ENCODE results near the gene SPTSSB.

Gene SPTSSB

DNA sequence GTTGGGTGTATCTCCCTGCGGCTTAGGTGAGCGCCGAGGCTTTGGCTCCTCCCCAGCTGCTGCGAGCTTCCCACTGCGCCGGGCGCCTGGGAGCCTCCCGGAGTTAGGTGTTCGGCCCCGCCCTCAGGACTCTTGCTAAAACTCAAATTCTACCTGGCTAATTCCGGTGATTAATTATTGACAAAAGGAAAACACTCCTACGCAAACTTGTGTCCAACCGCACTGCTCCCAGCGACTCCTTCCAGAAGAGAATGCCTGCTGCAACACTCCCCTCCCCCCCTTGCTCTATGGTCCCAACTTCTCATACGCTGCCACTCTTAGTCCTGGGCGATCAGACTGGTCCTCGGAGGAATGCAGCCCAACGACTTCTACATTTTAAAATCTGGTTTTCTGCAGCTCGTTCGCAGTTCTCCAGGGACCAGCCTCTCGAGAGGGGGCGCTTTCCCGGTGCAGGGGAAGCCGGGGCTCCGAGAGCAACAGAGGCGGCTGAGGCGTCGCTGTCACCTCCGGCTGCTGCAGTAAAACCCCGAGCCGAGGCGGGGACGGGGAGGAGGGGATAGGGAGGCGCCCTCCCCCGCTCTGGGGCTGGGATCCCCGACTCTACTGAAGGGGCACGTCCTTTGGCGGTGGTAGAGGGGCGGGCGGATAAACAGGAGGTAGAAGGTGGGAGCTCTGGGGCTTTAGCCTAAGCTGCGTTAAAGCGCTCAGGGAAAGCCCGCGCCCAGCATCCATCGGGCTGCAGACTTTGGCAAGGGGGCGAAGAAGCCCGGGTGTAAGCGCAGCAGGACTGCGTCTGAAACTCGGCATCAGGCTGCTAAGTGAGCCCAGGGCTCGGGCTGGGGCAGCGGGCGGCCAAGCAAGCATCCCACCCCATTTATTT lies at the start of gene SPTSSB:
Gene SPTSSB, minus strand, starts transcription at position 77 of the 880 bp plus-strand sequence. CDS start 25,194 bp downstream, outside the sequence.
- Histone ChIP-seq H3K27me3 (ENCODE audit: control insufficient read depth, insufficient read depth, low read length) (peaks cover 5% of the 10 kb centered on the region), H3K4me3 (ENCODE audit: low read length) (peak within 1 kb of the TSS; percentile 67), H3K9ac (ENCODE audit: low read length) (no peak within 1 kb of the TSS), H3K36me3 (ENCODE audit: control insufficient read depth, insufficient read depth, low read length) (no peaks in the 10 kb centered on the region), H3K27ac (ENCODE audit: low read depth, low read length) (no peak within 1 kb of the TSS), H3K4me1 (ENCODE audit: control insufficient read depth, insufficient read depth, low read length) (peaks cover 3% of the 10 kb centered on the region)

GRCh38 chr3:161420746-161421145 lies 49.4 kb upstream of the SPTSSB start:
- H3K27ac ChIP-seq (ENCODE audit: low read depth, low read length), result no peak overlapping the region
- no peak overlapping the region for H3K9ac ChIP-seq (ENCODE audit: low read length)
- H3K4me1 ChIP-seq (ENCODE audit: control insufficient read depth, insufficient read depth, low read length), result no peaks in the 10 kb centered on the region
- no peak overlapping the region for H3K4me3 ChIP-seq (ENCODE audit: low read length)
- no peaks in the 10 kb centered on the region for H3K36me3 ChIP-seq (ENCODE audit: control insufficient read depth, insufficient read depth, low read length)
- no peaks in the 10 kb centered on the region for H3K27me3 ChIP-seq (ENCODE audit: control insufficient read depth, insufficient read depth, low read length)

GRCh38 chr3:161419555-161420333 lies 48.4 kb upstream of the SPTSSB start:
- no peak overlapping the region for H3K4me3 ChIP-seq (ENCODE audit: low read length)
- H3K4me1 ChIP-seq (ENCODE audit: control insufficient read depth, insufficient read depth, low read length), result no peaks in the 10 kb centered on the region
- no peak overlapping the region for H3K9ac ChIP-seq (ENCODE audit: low read length)
- H3K27me3 ChIP-seq (ENCODE audit: control insufficient read depth, insufficient read depth, low read length), result no peaks in the 10 kb centered on the region
- no peak overlapping the region for H3K27ac ChIP-seq (ENCODE audit: low read depth, low read length)
- no peaks in the 10 kb centered on the region for H3K36me3 ChIP-seq (ENCODE audit: control insufficient read depth, insufficient read depth, low read length)

- no peak overlapping the region for H3K4me3 ChIP-seq (ENCODE audit: low read length)
- no peaks in the 10 kb centered on the region for H3K36me3 ChIP-seq (ENCODE audit: control insufficient read depth, insufficient read depth, low read length)
- H3K27ac ChIP-seq (ENCODE audit: low read depth, low read length), result peak overlapping the region; percentile 40
- H3K27me3 ChIP-seq (ENCODE audit: control insufficient read depth, insufficient read depth, low read length), result no peaks in the 10 kb centered on the region
- H3K4me1 ChIP-seq (ENCODE audit: control insufficient read depth, insufficient read depth, low read length), result no peaks in the 10 kb centered on the region
- H3K9ac ChIP-seq (ENCODE audit: low read length), result no peak overlapping the region
Observed at GRCh38 chr3:161415506-161416231, 44.4 kb upstream of the SPTSSB start.

GRCh38 chr3:161414907-161415306 lies 43.6 kb upstream of the SPTSSB start:
- H3K4me1 ChIP-seq (ENCODE audit: control insufficient read depth, insufficient read depth, low read length), result no peaks in the 10 kb centered on the region
- H3K27ac ChIP-seq (ENCODE audit: low read depth, low read length), result no peak overlapping the region
- no peaks in the 10 kb centered on the region for H3K36me3 ChIP-seq (ENCODE audit: control insufficient read depth, insufficient read depth, low read length)
- H3K4me3 ChIP-seq (ENCODE audit: low read length), result no peak overlapping the region
- no peaks in the 10 kb centered on the region for H3K27me3 ChIP-seq (ENCODE audit: control insufficient read depth, insufficient read depth, low read length)
- no peak overlapping the region for H3K9ac ChIP-seq (ENCODE audit: low read length)

- Histone ChIP-seq H3K9ac (ENCODE audit: low read length) (no peak overlapping the region), H3K27ac (ENCODE audit: low read depth, low read length) (no peak overlapping the region)
Observed at GRCh38 chr3:161413855-161414210, 42.5 kb upstream of the SPTSSB start.

DNA sequence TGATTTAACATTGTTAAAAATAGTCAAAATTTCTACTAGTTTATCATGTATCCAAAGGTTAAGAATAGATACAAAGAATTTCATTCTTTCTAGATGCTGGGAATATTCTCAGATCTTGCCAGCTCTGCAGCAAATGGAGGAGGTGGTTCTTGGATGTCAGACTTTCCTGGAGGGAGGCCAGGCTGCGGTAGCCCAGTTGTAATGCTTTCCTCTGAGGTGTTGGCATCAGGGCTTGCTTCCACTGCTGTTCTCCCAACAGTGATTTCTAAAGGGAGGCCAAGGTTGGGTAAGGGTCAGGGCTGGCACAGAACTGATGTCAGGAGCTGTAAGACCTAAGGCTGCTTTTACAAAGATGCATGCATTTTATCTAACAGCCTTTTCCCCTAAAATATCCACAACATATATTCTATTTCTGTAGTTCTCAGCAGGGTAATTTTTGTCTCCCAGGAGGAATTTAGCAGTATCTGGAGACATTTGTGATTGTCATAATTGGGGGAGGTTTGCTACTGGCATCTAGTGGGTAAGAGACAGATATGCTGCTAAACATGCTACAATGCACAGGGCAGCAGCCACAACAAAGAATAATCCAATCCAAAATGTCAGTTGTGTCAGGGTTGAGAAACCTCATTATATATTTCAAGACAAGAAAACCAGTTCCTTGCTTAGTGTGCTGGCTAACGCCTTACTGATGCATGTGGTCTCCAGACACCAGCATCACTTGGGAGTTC lies 42.0 kb upstream of the SPTSSB start:
- Histone ChIP-seq H3K4me1 (ENCODE audit: control insufficient read depth, insufficient read depth, low read length) (no peaks in the 10 kb centered on the region), H3K36me3 (ENCODE audit: control insufficient read depth, insufficient read depth, low read length) (no peaks in the 10 kb centered on the region), H3K9ac (ENCODE audit: low read length) (no peak overlapping the region), H3K4me3 (ENCODE audit: low read length) (no peak overlapping the region), H3K27ac (ENCODE audit: low read depth, low read length) (no peak overlapping the region), H3K27me3 (ENCODE audit: control insufficient read depth, insufficient read depth, low read length) (no peaks in the 10 kb centered on the region)

More at GRCh38 chr3:161413855-161414210, 42.5 kb upstream of the SPTSSB start:
- Histone ChIP-seq H3K4me3 (ENCODE audit: low read length) (no peak overlapping the region), H3K4me1 (ENCODE audit: control insufficient read depth, insufficient read depth, low read length) (no peaks in the 10 kb centered on the region), H3K27me3 (ENCODE audit: control insufficient read depth, insufficient read depth, low read length) (no peaks in the 10 kb centered on the region), H3K36me3 (ENCODE audit: control insufficient read depth, insufficient read depth, low read length) (no peaks in the 10 kb centered on the region)

DNA sequence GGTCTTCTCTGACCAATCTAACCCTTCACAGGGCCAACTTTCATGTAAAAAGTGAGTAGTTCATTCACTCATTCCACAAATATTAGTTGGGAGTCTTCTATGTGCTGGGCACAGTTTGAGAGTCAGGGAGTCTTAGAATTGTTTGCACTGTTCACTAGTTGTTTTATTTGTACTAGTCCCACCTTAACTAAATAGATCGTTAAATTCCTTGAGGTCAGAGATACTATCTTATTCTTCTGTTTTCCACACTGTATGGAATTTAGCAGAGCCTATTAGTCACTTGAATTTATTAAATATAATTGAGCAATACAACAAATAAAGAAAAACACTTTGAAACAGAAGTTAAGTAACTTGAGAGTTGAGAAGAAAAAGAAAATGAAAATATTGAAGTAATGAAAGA lies 40.8 kb upstream of the SPTSSB start:
- H3K4me1 ChIP-seq (ENCODE audit: control insufficient read depth, insufficient read depth, low read length), result no peaks in the 10 kb centered on the region
- H3K27me3 ChIP-seq (ENCODE audit: control insufficient read depth, insufficient read depth, low read length), result no peaks in the 10 kb centered on the region
- H3K4me3 ChIP-seq (ENCODE audit: low read length), result no peak overlapping the region
- no peak overlapping the region for H3K27ac ChIP-seq (ENCODE audit: low read depth, low read length)
- H3K9ac ChIP-seq (ENCODE audit: low read length), result no peak overlapping the region
- H3K36me3 ChIP-seq (ENCODE audit: control insufficient read depth, insufficient read depth, low read length), result no peaks in the 10 kb centered on the region

DNA sequence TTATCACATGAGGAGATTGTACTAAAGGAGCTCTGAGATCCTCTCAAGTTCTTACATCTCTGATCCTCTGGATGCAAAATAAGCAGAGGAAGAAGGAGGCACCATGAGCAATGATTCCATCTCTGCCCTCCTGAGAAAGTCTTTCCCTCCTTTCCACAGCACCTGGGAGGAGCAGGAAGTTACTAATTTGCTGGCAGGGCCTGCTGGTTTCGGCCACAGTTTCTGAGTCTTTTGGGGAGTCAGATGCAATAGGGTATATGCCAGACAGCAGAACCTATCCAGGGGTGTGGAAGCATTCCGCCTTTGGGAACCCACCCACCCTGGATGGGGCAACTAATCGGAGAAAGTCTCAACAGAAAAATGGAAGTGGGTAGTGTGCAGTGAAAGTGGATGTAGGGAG lies 38.5 kb upstream of the SPTSSB start:
- Histone ChIP-seq H3K4me1 (ENCODE audit: control insufficient read depth, insufficient read depth, low read length) (no peaks in the 10 kb centered on the region), H3K9ac (ENCODE audit: low read length) (no peak overlapping the region), H3K27me3 (ENCODE audit: control insufficient read depth, insufficient read depth, low read length) (no peaks in the 10 kb centered on the region), H3K4me3 (ENCODE audit: low read length) (no peak overlapping the region), H3K27ac (ENCODE audit: low read depth, low read length) (no peak overlapping the region), H3K36me3 (ENCODE audit: control insufficient read depth, insufficient read depth, low read length) (no peaks in the 10 kb centered on the region)

DNA sequence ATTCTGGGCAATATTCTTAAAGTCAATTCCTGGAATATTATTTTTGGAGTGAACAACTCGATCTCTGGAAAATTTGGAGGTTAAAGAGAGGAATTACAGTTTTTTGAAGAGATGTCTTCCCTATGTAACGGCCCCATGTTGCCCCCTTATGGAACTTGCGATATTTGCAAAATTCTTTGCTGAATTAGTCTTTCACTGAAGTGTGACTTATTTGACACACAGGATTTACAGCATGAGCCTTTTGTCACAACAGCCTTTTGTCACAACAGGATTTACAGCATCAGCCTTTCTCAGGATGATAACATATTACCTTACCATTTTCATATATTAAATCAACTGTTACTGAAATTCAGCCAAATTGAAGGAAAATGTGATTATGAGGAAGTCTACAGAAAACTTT lies 37.8 kb upstream of the SPTSSB start:
- Histone ChIP-seq H3K27ac (ENCODE audit: low read depth, low read length) (no peak overlapping the region), H3K36me3 (ENCODE audit: control insufficient read depth, insufficient read depth, low read length) (no peaks in the 10 kb centered on the region), H3K27me3 (ENCODE audit: control insufficient read depth, insufficient read depth, low read length) (no peaks in the 10 kb centered on the region), H3K4me1 (ENCODE audit: control insufficient read depth, insufficient read depth, low read length) (no peaks in the 10 kb centered on the region), H3K4me3 (ENCODE audit: low read length) (no peak overlapping the region), H3K9ac (ENCODE audit: low read length) (no peak overlapping the region)

- no peaks in the 10 kb centered on the region for H3K4me1 ChIP-seq (ENCODE audit: control insufficient read depth, insufficient read depth, low read length)
- H3K4me3 ChIP-seq (ENCODE audit: low read length), result no peak overlapping the region
- H3K27ac ChIP-seq (ENCODE audit: low read depth, low read length), result no peak overlapping the region
- H3K9ac ChIP-seq (ENCODE audit: low read length), result no peak overlapping the region
- no peaks in the 10 kb centered on the region for H3K27me3 ChIP-seq (ENCODE audit: control insufficient read depth, insufficient read depth, low read length)
- H3K36me3 ChIP-seq (ENCODE audit: control insufficient read depth, insufficient read depth, low read length), result no peaks in the 10 kb centered on the region
Observed at GRCh38 chr3:161406594-161407555, 35.6 kb upstream of the SPTSSB start.

All from rectal smooth muscle tissue (tissue), 1 donor.